ENCODE measurements around the gene DGKQ.

DNA sequence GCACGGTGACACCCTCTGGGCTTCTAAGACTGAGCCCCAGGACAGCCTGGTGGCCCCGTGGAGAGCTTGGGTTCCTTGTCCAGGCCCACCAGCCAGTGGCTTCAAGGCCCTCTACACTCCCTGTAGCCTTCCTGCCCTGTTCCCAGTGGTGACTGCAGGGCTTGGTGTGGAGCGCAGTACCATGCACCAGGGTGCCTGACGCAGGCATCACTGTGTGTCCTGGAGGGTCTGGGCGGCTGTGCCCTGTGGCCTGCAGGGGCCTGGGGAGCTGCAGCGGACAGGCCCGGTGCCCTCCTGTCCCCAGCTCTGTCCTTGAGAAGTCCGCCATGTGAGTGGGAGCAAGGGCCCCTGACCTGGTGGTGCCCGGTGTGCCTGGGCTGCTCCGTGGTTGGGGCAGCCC, 42.4 kb upstream of the DGKQ start:
- TF ChIP-seq, protein P1, sequence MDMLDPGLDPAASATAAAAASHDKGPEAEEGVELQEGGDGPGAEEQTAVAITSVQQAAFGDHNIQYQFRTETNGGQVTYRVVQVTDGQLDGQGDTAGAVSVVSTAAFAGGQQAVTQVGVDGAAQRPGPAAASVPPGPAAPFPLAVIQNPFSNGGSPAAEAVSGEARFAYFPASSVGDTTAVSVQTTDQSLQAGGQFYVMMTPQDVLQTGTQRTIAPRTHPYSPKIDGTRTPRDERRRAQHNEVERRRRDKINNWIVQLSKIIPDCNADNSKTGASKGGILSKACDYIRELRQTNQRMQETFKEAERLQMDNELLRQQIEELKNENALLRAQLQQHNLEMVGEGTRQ (IDR thresholded peaks at IDR 0.05) = no peak
- TF ChIP-seq POLR2A (IDR thresholded peaks at IDR 0.05; ENCODE audit: low read length) (no peak), BHLHE40 (IDR thresholded peaks at IDR 0.05; ENCODE audit: low read depth, low read length) (no peak), CBX2 (IDR thresholded peaks at IDR 0.05; ENCODE audit: borderline replicate concordance, low read depth) (no peak), EP300 (IDR thresholded peaks at IDR 0.05) (no peak)
- TF ChIP-seq, protein P2, sequence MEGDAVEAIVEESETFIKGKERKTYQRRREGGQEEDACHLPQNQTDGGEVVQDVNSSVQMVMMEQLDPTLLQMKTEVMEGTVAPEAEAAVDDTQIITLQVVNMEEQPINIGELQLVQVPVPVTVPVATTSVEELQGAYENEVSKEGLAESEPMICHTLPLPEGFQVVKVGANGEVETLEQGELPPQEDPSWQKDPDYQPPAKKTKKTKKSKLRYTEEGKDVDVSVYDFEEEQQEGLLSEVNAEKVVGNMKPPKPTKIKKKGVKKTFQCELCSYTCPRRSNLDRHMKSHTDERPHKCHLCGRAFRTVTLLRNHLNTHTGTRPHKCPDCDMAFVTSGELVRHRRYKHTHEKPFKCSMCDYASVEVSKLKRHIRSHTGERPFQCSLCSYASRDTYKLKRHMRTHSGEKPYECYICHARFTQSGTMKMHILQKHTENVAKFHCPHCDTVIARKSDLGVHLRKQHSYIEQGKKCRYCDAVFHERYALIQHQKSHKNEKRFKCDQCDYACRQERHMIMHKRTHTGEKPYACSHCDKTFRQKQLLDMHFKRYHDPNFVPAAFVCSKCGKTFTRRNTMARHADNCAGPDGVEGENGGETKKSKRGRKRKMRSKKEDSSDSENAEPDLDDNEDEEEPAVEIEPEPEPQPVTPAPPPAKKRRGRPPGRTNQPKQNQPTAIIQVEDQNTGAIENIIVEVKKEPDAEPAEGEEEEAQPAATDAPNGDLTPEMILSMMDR (IDR thresholded peaks at IDR 0.05) = no peak
- TF ChIP-seq, protein P3, sequence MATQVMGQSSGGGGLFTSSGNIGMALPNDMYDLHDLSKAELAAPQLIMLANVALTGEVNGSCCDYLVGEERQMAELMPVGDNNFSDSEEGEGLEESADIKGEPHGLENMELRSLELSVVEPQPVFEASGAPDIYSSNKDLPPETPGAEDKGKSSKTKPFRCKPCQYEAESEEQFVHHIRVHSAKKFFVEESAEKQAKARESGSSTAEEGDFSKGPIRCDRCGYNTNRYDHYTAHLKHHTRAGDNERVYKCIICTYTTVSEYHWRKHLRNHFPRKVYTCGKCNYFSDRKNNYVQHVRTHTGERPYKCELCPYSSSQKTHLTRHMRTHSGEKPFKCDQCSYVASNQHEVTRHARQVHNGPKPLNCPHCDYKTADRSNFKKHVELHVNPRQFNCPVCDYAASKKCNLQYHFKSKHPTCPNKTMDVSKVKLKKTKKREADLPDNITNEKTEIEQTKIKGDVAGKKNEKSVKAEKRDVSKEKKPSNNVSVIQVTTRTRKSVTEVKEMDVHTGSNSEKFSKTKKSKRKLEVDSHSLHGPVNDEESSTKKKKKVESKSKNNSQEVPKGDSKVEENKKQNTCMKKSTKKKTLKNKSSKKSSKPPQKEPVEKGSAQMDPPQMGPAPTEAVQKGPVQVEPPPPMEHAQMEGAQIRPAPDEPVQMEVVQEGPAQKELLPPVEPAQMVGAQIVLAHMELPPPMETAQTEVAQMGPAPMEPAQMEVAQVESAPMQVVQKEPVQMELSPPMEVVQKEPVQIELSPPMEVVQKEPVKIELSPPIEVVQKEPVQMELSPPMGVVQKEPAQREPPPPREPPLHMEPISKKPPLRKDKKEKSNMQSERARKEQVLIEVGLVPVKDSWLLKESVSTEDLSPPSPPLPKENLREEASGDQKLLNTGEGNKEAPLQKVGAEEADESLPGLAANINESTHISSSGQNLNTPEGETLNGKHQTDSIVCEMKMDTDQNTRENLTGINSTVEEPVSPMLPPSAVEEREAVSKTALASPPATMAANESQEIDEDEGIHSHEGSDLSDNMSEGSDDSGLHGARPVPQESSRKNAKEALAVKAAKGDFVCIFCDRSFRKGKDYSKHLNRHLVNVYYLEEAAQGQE (IDR thresholded peaks at IDR 0.05) = no peak

All from A549 (cell line).